BLaER1 (cell line): ENCODE data around the gene PPP1R1B.

Source experiments
- H3K27ac ChIP-seq: shearing (Covaris generic); formaldehyde crosslinking; 2 replicates; pipeline ENCODE4 v1.8.1; 2022
- H3K27me3 ChIP-seq: shearing (Covaris generic); formaldehyde crosslinking; 2 replicates; pipeline ENCODE4 v1.8.1; 2022
- H3K36me3 ChIP-seq: shearing (Covaris generic); formaldehyde crosslinking; 2 replicates; pipeline ENCODE4 v1.8.1; 2022
- H3K4me1 ChIP-seq: shearing (Covaris generic); formaldehyde crosslinking; 2 replicates; pipeline ENCODE4 v1.8.1; 2022
- H3K4me2 ChIP-seq: shearing (Covaris generic); formaldehyde crosslinking; 2 replicates; pipeline ENCODE4 v1.8.1; 2022
- H3K4me3 ChIP-seq: shearing (Covaris generic); formaldehyde crosslinking; 2 replicates; pipeline ENCODE4 v1.8.1; 2022
- H3K9ac ChIP-seq: shearing (Covaris generic); formaldehyde crosslinking; 2 replicates; pipeline ENCODE4 v1.8.1; 2022
- H3K9me3 ChIP-seq: shearing (Covaris generic); formaldehyde crosslinking; 2 replicates; pipeline ENCODE4 v1.8.1; 2022
- H4K20me1 ChIP-seq: shearing (Covaris generic); formaldehyde crosslinking; 2 replicates; pipeline ENCODE4 v1.8.1; 2022
- Cebpa-rat ChIP-seq: shearing (Covaris generic); IDR thresholded peaks from 2 replicates; pipeline ENCODE4 v1.8.1; 2022

The PPP1R1B gene

GRCh38 chr17:39623356-39623950, 3.3 kb upstream of the PPP1R1B start:
- no peak for TF ChIP-seq Cebpa-rat
- Histone ChIP-seq H4K20me1 (no peaks in the 10 kb centered on the region), H3K36me3 (no peaks in the 10 kb centered on the region), H3K9ac (no peak overlapping the region), H3K4me3 (no peak overlapping the region), H3K27ac (no peak overlapping the region), H3K9me3 (no peaks in the 10 kb centered on the region), H3K27me3 (peaks cover 26% of the 10 kb centered on the region), H3K4me1 (peaks cover 61% of the 10 kb centered on the region), H3K4me2 (peak overlapping the region; percentile 52)

DNA sequence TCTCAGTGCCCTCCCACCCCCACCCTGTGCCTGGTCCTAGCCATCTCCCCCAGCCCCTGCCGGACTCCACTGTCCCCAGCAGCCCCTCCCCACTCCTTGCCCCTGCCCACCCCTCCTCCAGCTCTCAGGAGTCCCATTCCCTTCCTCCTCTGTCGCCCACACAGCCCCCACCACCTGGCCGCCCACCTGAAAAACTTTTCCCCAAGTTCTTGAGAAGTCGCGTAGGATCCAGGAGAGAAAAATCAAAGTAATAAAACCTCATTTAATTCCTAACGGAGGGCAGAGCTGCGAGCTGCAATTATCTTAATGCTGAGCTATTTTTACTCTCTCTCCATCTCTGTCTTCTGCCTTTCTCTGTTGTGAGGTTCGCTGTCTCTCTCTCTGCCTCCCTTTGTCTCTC, 2.4 kb upstream of the PPP1R1B start:
- H3K9me3 ChIP-seq: no peaks in the 10 kb centered on the region
- no peak overlapping the region for H3K4me2 ChIP-seq
- no peaks in the 10 kb centered on the region for H3K36me3 ChIP-seq
- peaks cover 26% of the 10 kb centered on the region for H3K27me3 ChIP-seq
- TF ChIP-seq Cebpa-rat: no peak
- no peak overlapping the region for H3K4me3 ChIP-seq
- H3K9ac ChIP-seq: no peak overlapping the region
- H3K4me1 ChIP-seq: peaks cover 61% of the 10 kb centered on the region
- H3K27ac ChIP-seq: no peak overlapping the region
- no peaks in the 10 kb centered on the region for H4K20me1 ChIP-seq

GRCh38 chr17:39625198-39625785, 1.5 kb upstream of the PPP1R1B start:
- Histone ChIP-seq H3K4me1 (peaks cover 64% of the 10 kb centered on the region), H3K9me3 (no peaks in the 10 kb centered on the region), H3K9ac (no peak overlapping the region), H4K20me1 (no peaks in the 10 kb centered on the region), H3K27me3 (peaks cover 26% of the 10 kb centered on the region), H3K27ac (no peak overlapping the region), H3K4me3 (no peak overlapping the region), H3K36me3 (no peaks in the 10 kb centered on the region), H3K4me2 (no peak overlapping the region)
- TF ChIP-seq Cebpa-rat: no peak

- Histone ChIP-seq H3K27ac (no peak overlapping the region), H3K4me3 (0 out of 2 replicates have a peak overlapping the region, but pooled peaks have one; percentile 31), H3K36me3 (no peaks in the 10 kb centered on the region), H3K27me3 (peaks cover 26% of the 10 kb centered on the region), H4K20me1 (no peaks in the 10 kb centered on the region), H3K9me3 (no peaks in the 10 kb centered on the region), H3K4me2 (peak overlapping the region; percentile 59), H3K9ac (no peak overlapping the region), H3K4me1 (peaks cover 62% of the 10 kb centered on the region)
- no peak for TF ChIP-seq Cebpa-rat
Observed at GRCh38 chr17:39627047-39627711, 427 bp downstream of the PPP1R1B start.

DNA sequence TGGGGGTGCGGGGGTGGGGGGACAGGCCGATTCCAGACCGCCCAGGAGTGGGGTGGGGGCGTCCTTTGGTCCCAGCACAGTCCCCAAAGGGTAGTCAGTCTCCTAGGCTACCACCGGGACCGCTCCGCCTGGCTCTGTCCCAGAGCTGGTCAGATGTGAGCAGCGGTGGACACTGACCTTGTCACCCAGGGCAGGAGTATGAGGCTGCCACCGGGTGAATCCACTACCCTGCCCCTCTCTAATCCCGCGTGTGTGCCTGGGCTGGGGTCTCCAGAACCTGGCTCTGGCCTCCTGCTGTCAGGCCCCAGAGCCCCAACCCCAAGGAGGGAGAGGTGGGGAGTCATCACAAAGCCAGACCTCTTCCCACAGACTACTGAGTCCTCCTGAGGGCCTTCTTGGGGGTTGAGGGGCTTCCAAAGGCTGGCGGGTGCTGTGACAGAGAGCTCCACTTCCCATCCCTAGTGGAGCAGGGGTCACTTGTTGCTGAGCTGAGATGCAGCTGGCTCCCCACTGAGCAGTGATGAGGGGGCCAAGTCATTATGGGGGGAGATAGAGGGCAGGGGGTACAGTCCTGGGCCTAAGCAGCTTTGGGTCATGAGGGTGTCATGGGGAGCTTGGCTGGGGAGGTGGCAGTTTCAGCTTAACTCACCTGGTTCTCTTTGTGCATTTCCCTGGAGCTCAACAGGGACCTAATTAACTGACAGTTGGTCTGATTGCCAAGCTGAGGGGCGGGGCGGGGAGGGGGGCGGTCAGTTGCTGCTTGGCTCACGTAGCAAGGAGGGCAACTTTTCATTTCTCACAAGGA, 1.2 kb downstream of the PPP1R1B start:
- H3K4me3 ChIP-seq: no peak overlapping the region
- no peaks in the 10 kb centered on the region for H4K20me1 ChIP-seq
- peaks cover 26% of the 10 kb centered on the region for H3K27me3 ChIP-seq
- no peaks in the 10 kb centered on the region for H3K36me3 ChIP-seq
- H3K9me3 ChIP-seq: no peaks in the 10 kb centered on the region
- H3K27ac ChIP-seq: no peak overlapping the region
- no peak for TF ChIP-seq Cebpa-rat
- H3K4me2 ChIP-seq: peak overlapping the region; percentile 71
- peaks cover 64% of the 10 kb centered on the region for H3K4me1 ChIP-seq
- no peak overlapping the region for H3K9ac ChIP-seq

GRCh38 chr17:39628655-39629493, 2.1 kb downstream of the PPP1R1B start:
- Histone ChIP-seq H3K27ac (no peak overlapping the region), H3K36me3 (no peaks in the 10 kb centered on the region), H3K27me3 (peaks cover 26% of the 10 kb centered on the region), H3K4me1 (peaks cover 59% of the 10 kb centered on the region), H4K20me1 (no peaks in the 10 kb centered on the region), H3K9me3 (no peaks in the 10 kb centered on the region), H3K9ac (no peak overlapping the region), H3K4me3 (no peak overlapping the region), H3K4me2 (peak overlapping the region; percentile 71)
- TF ChIP-seq Cebpa-rat: no peak

- Histone ChIP-seq H3K27me3 (peaks cover 26% of the 10 kb centered on the region), H3K36me3 (no peaks in the 10 kb centered on the region), H3K4me3 (no peak overlapping the region), H3K9ac (no peak overlapping the region), H3K4me1 (peaks cover 63% of the 10 kb centered on the region), H3K27ac (no peak overlapping the region), H3K9me3 (no peaks in the 10 kb centered on the region), H4K20me1 (no peaks in the 10 kb centered on the region), H3K4me2 (peak overlapping the region; percentile 71)
- TF ChIP-seq Cebpa-rat: no peak
Observed at GRCh38 chr17:39629494-39629880, 2.7 kb downstream of the PPP1R1B start.

DNA sequence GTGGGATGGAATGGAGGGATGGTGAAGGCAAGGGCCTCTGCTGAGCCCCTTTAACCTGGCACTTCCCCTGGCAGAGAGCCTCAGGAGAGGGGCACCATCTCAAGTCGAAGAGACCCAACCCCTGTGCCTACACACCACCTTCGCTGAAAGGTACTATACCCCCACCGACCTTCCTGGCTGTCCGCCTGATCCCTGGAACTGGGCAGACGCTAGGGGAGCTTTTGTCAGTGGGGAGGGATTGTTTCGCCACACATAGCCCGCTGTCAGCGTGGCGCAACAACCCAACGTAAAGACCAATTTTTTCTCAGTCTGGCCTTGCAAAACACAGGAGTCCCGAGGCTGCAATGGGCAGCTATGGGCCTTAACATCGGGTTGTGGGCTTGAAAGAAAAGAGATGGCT, 3.1 kb downstream of the PPP1R1B start:
- Histone ChIP-seq H3K4me2 (peak overlapping the region; percentile 71; the same call in 1 of the 2 replicates), H3K36me3 (no peaks in the 10 kb centered on the region), H3K9me3 (no peaks in the 10 kb centered on the region), H3K9ac (no peak overlapping the region), H3K4me1 (peaks cover 68% of the 10 kb centered on the region), H3K27ac (no peak overlapping the region), H3K4me3 (no peak overlapping the region), H3K27me3 (peaks cover 23% of the 10 kb centered on the region), H4K20me1 (no peaks in the 10 kb centered on the region)
- no peak for TF ChIP-seq Cebpa-rat

GRCh38 chr17:39631403-39631802, 4.7 kb downstream of the PPP1R1B start:
- no peaks in the 10 kb centered on the region for H3K9me3 ChIP-seq
- TF ChIP-seq Cebpa-rat: no peak
- H3K4me2 ChIP-seq: peak overlapping the region; percentile 45
- H3K4me1 ChIP-seq: peaks cover 83% of the 10 kb centered on the region
- H3K27ac ChIP-seq: no peak overlapping the region
- no peak overlapping the region for H3K4me3 ChIP-seq
- H3K27me3 ChIP-seq: peaks cover 17% of the 10 kb centered on the region
- no peak overlapping the region for H3K9ac ChIP-seq
- H3K36me3 ChIP-seq: no peaks in the 10 kb centered on the region
- H4K20me1 ChIP-seq: no peaks in the 10 kb centered on the region
